GM23338 (cell line): ENCODE data around the gene MYOC. TPM values are rescaled to one million over a fixed set of nuclear protein-coding genes. Genes with fewer than 3 reads are reported as not detected.

Source experiments
- ATAC-seq: fragments of 200-7000 bp; cut with Tn5 transposase; 3 replicates; pipeline ENCODE4 v1.9.1; 2020
- DNase-seq: peaks from one replicate; pipeline ENCODE4 v3.0.0-alpha.2; 2015; ENCODE audit warnings: low spot score
- H2AFZ ChIP-seq: fragments of 200-600 bp; sonication (generic); 2 replicates; pipeline ENCODE4 v1.8.0; 2016; ENCODE audit warnings: antibody characterized with exemption, mild to moderate bottlenecking, moderate library complexity
- H3F3A ChIP-seq: fragments of 200-600 bp; sonication (generic); replicated peaks from 2 replicates; pipeline ENCODE4 v1.8.0; 2017; ENCODE audit warnings: antibody characterized with exemption, mixed run types, low read depth
- H3K27ac ChIP-seq: fragments of 200-600 bp; sonication (generic); 2 replicates; pipeline ENCODE4 v1.6.1; 2016; ENCODE audit warnings: low read depth
- H3K27me3 ChIP-seq: fragments of 200-600 bp; sonication (generic); 2 replicates; pipeline ENCODE4 v1.8.0; 2016; ENCODE audit warnings: mild to moderate bottlenecking, mixed run types, moderate library complexity; ENCODE audit not compliant: insufficient read depth
- H3K36me3 ChIP-seq: fragments of 200-600 bp; sonication (generic); 2 replicates; pipeline ENCODE4 v1.8.0; 2016; ENCODE audit warnings: mild to moderate bottlenecking; ENCODE audit not compliant: insufficient read depth
- H3K4me1 ChIP-seq: fragments of 200-600 bp; sonication (generic); 2 replicates; pipeline ENCODE4 v1.8.0; 2016; ENCODE audit warnings: mild to moderate bottlenecking, moderate library complexity; ENCODE audit not compliant: insufficient read depth
- H3K4me2 ChIP-seq: fragments of 200-600 bp; sonication (generic); 2 replicates; pipeline ENCODE4 v1.7.1; 2017; ENCODE audit warnings: mixed run types
- H3K4me3 ChIP-seq: fragments of 200-600 bp; sonication (generic); 2 replicates; pipeline ENCODE4 v1.6.1; 2016; ENCODE audit warnings: mixed run types
- H3K79me2 ChIP-seq: fragments of 200-600 bp; sonication (generic); replicated peaks from 2 replicates; pipeline ENCODE4 v1.8.0; 2017; ENCODE audit warnings: mild to moderate bottlenecking; ENCODE audit not compliant: insufficient read depth
- H3K9me2 ChIP-seq: fragments of 200-600 bp; sonication (generic); 2 replicates; pipeline ENCODE4 v1.8.0; 2017; ENCODE audit not compliant: insufficient read depth
- H4K20me1 ChIP-seq: fragments of 200-600 bp; sonication (generic); replicated peaks from 2 replicates; pipeline ENCODE4 v1.8.0; 2017; ENCODE audit warnings: mild to moderate bottlenecking; ENCODE audit not compliant: insufficient read depth
- H3K27ac Mint-ChIP-seq: 2 replicates; pipeline ENCODE4 v1.8.0; 2020; ENCODE audit warnings: inconsistent platforms, mild to moderate bottlenecking, moderate library complexity, mixed read lengths
- H3K27me3 Mint-ChIP-seq: 3 replicates; pipeline ENCODE4 v1.8.0; 2022; ENCODE audit warnings: low read depth, mild to moderate bottlenecking, moderate library complexity, mixed read lengths, inconsistent platforms; ENCODE audit not compliant: insufficient read depth, poor library complexity
- H3K36me3 Mint-ChIP-seq: 3 replicates; pipeline ENCODE4 v1.8.0; 2021; ENCODE audit warnings: low read depth, mild to moderate bottlenecking, inconsistent platforms, moderate library complexity, mixed read lengths
- H3K4me1 Mint-ChIP-seq: 3 replicates; pipeline ENCODE4 v1.8.0; 2020; ENCODE audit warnings: mild to moderate bottlenecking, inconsistent platforms, mixed read lengths
- H3K4me3 Mint-ChIP-seq: 3 replicates; pipeline ENCODE4 v1.8.0; 2021; ENCODE audit warnings: moderate library complexity, mild to moderate bottlenecking, inconsistent platforms, mixed read lengths
- H3K9me3 Mint-ChIP-seq: 3 replicates; pipeline ENCODE4 v1.8.0; 2020; ENCODE audit warnings: moderate library complexity, mild to moderate bottlenecking, inconsistent platforms, mixed read lengths
- CREB1 ChIP-seq: fragments of 250-450 bp; sonication (Bioruptor Pico); IDR thresholded peaks from 2 replicates; pipeline ENCODE4 v1.5.0; 2020; ENCODE audit warnings: low read depth, mild to moderate bottlenecking, moderate library complexity
- ETS1 ChIP-seq: IDR thresholded peaks from 2 replicates; pipeline ENCODE4 v1.6.1; 2016; ENCODE audit warnings: antibody characterized with exemption
- EZH2 ChIP-seq: fragments of 200-600 bp; sonication (generic); IDR thresholded peaks from one replicate; pipeline ENCODE4 v1.8.0; 2017; ENCODE audit warnings: antibody characterized with exemption, mild to moderate bottlenecking, low read depth; ENCODE audit not compliant: unreplicated experiment
- JUNB ChIP-seq: IDR thresholded peaks from one replicate; pipeline ENCODE4 v1.6.1; 2016; ENCODE audit warnings: antibody characterized with exemption; ENCODE audit not compliant: unreplicated experiment
- NANOG ChIP-seq: IDR thresholded peaks from 2 replicates; pipeline ENCODE4 v1.6.1; 2016; ENCODE audit warnings: antibody characterized with exemption, borderline replicate concordance
- REST ChIP-seq: IDR thresholded peaks from one replicate; pipeline ENCODE4 v1.6.1; 2018; ENCODE audit warnings: antibody characterized with exemption; ENCODE audit not compliant: unreplicated experiment
- STAT1 ChIP-seq: IDR thresholded peaks from one replicate; pipeline ENCODE4 v1.6.1; 2016; ENCODE audit warnings: antibody characterized with exemption; ENCODE audit not compliant: unreplicated experiment
- ZNF331 ChIP-seq: fragments of 250-450 bp; sonication (Bioruptor Pico); IDR thresholded peaks from 2 replicates; pipeline ENCODE4 v1.5.0; 2020; ENCODE audit warnings: low read depth, mild to moderate bottlenecking, moderate library complexity
- ZNF462 ChIP-seq: fragments of 250-450 bp; sonication (Bioruptor Pico); IDR thresholded peaks from 2 replicates; pipeline ENCODE4 v1.5.0; 2020; ENCODE audit warnings: mild to moderate bottlenecking, moderate library complexity
- polyA plus RNA-seq: library from polyadenylated mRNA; unstranded; fragments of >200 nt; fragmentation: Nextera tagmentation; extraction: Ambion mirVana; gene quantifications from 2 replicates; pipeline ENCODE4 v1.2.1, GENCODE V29; 2016
- total RNA-seq: library from RNA; depleted of rRNA; stranded (reverse); fragments of >200 nt; shearing (Covaris generic); gene quantifications from 2 replicates; pipeline ENCODE4 v1.2.3, GENCODE V29; 2014

MYOC gene
- total and polyA plus RNA-seq, 2 experiments from 2014 or later, result not detected

GRCh38 chr1:171683870-171684269 is 31.4 kb upstream of the MYOC start (continued):
- TF ChIP-seq ZNF462 (CRISPR knock-in tag) (no peak), STAT1 (no peak)

- no peak for DNase-seq
- H3K27me3 ChIP-seq, result no peaks in the 10 kb centered on the region
- H3K9me3 Mint-ChIP-seq, result no peaks in the 10 kb centered on the region
- H3K36me3 Mint-ChIP-seq, result no peaks in the 10 kb centered on the region
- no peak overlapping the region for H3K4me2 ChIP-seq
- H3K36me3 ChIP-seq, result no peaks in the 10 kb centered on the region
- H3K27ac ChIP-seq, result no peak overlapping the region
- no peak overlapping the region; the same call in 1 of the 2 replicates for H2AFZ ChIP-seq
- no peaks in the 10 kb centered on the region for H3K79me2 ChIP-seq
- H3F3A ChIP-seq, result no peaks in the 10 kb centered on the region
- H3K27ac Mint-ChIP-seq, result no peak overlapping the region
- H3K4me1 Mint-ChIP-seq, result no peaks in the 10 kb centered on the region
- H3K9me2 ChIP-seq, result 0 out of 2 replicates have a peak, but pooled peaks cover 3% of the 10 kb centered on the region
- H3K4me1 ChIP-seq, result no peaks in the 10 kb centered on the region
- H3K4me3 ChIP-seq, result no peak overlapping the region
- no peak overlapping the region for H3K4me3 Mint-ChIP-seq
- peaks cover 3% of the 10 kb centered on the region for H3K27me3 Mint-ChIP-seq
- ATAC-seq, result no peak
- H4K20me1 ChIP-seq, result no peaks in the 10 kb centered on the region
- TF ChIP-seq EZH2 (no peak), CREB1 (CRISPR knock-in tag) (no peak), REST (no peak), ETS1 (no peak), ZNF331 (CRISPR knock-in tag) (no peak), NANOG (no peak), JUNB (no peak)
Observed at GRCh38 chr1:171680339-171680738, 27.9 kb upstream of the MYOC start.
